KMS-11 (cell line): ENCODE results near the gene TLE4.

ENCODE experiments used
- H2AFZ ChIP-seq: fragments of 200-600 bp; sonication (generic); 2 replicates; pipeline ENCODE4 v1.6.1; 2016; ENCODE audit warnings: antibody characterized with exemption, mixed run types, low read depth
- H3K27ac ChIP-seq: fragments of 200-600 bp; sonication (generic); 2 replicates; pipeline ENCODE4 v1.6.1; 2016; ENCODE audit warnings: mild to moderate bottlenecking, mixed run types
- H3K27me3 ChIP-seq: fragments of 200-600 bp; sonication (generic); 2 replicates; pipeline ENCODE4 v1.6.1; 2017; ENCODE audit warnings: mild to moderate bottlenecking, low read depth, mixed run types, moderate library complexity; ENCODE audit not compliant: insufficient read depth
- H3K36me3 ChIP-seq: fragments of 200-600 bp; sonication (generic); 2 replicates; pipeline ENCODE4 v1.6.1; 2017; ENCODE audit warnings: mild to moderate bottlenecking, mixed run types; ENCODE audit not compliant: insufficient read depth
- H3K4me1 ChIP-seq: fragments of 200-600 bp; sonication (generic); 2 replicates; pipeline ENCODE4 v1.6.1; 2016; ENCODE audit warnings: mild to moderate bottlenecking, low read depth, mixed run types; ENCODE audit not compliant: poor library complexity, severe bottlenecking
- H3K4me2 ChIP-seq: fragments of 200-600 bp; sonication (generic); 2 replicates; pipeline ENCODE4 v1.7.0; 2016; ENCODE audit warnings: mild to moderate bottlenecking, mixed run types
- H3K4me3 ChIP-seq: fragments of 200-600 bp; sonication (generic); IDR thresholded peaks from 2 replicates; pipeline ENCODE4 v1.6.1; 2017; ENCODE audit warnings: low read depth, low read length, mixed read lengths; ENCODE audit not compliant: insufficient read depth
- H3K79me2 ChIP-seq: fragments of 200-600 bp; sonication (generic); 2 replicates; pipeline ENCODE4 v1.6.1; 2016; ENCODE audit warnings: low read depth, mixed run types; ENCODE audit not compliant: insufficient read depth
- H3K9ac ChIP-seq: fragments of 200-600 bp; sonication (generic); 2 replicates; pipeline ENCODE4 v1.6.1; 2016; ENCODE audit warnings: mild to moderate bottlenecking, mixed run types
- H4K20me1 ChIP-seq: fragments of 200-600 bp; sonication (generic); 2 replicates; pipeline ENCODE4 v1.6.1; 2016; ENCODE audit warnings: mild to moderate bottlenecking, mixed run types; ENCODE audit not compliant: insufficient read depth
- CTCF ChIP-seq: fragments of 200-600 bp; sonication (generic); conservative IDR thresholded peaks from 2 replicates; pipeline ENCODE4 v1.6.1; 2017; ENCODE audit warnings: low read depth, mild to moderate bottlenecking, antibody characterized with exemption, low read length, moderate library complexity, mixed read lengths

Gene TLE4

GRCh38 chr9:79577969-79578723 lies 6.4 kb downstream of the TLE4 start:
- no peak for TF ChIP-seq CTCF
- Histone ChIP-seq H3K27me3 (no peaks in the 10 kb centered on the region), H3K27ac (no peak overlapping the region), H3K4me3 (no peak overlapping the region), H4K20me1 (no peaks in the 10 kb centered on the region), H3K36me3 (no peaks in the 10 kb centered on the region), H3K9ac (no peak overlapping the region), H3K4me2 (no peak overlapping the region), H3K4me1 (peaks cover 4% of the 10 kb centered on the region), H2AFZ (no peak overlapping the region), H3K79me2 (no peaks in the 10 kb centered on the region)

GRCh38 chr9:79578891-79579290 lies 7.1 kb downstream of the TLE4 start:
- Histone ChIP-seq H3K4me2 (no peak overlapping the region), H2AFZ (no peak overlapping the region), H3K27ac (no peak overlapping the region), H3K36me3 (no peaks in the 10 kb centered on the region), H3K4me3 (no peak overlapping the region), H3K4me1 (no peaks in the 10 kb centered on the region), H4K20me1 (no peaks in the 10 kb centered on the region), H3K79me2 (no peaks in the 10 kb centered on the region), H3K9ac (no peak overlapping the region), H3K27me3 (no peaks in the 10 kb centered on the region)
- TF ChIP-seq CTCF, result no peak

GRCh38 chr9:79579624-79580023 lies 7.9 kb downstream of the TLE4 start:
- Histone ChIP-seq H3K27me3 (no peaks in the 10 kb centered on the region), H3K79me2 (no peaks in the 10 kb centered on the region), H4K20me1 (no peaks in the 10 kb centered on the region), H3K4me1 (no peaks in the 10 kb centered on the region), H3K27ac (no peak overlapping the region), H3K36me3 (no peaks in the 10 kb centered on the region), H3K9ac (no peak overlapping the region), H3K4me3 (no peak overlapping the region), H2AFZ (no peak overlapping the region), H3K4me2 (no peak overlapping the region)
- no peak for TF ChIP-seq CTCF

GRCh38 chr9:79580055-79580454 lies 8.3 kb downstream of the TLE4 start:
- Histone ChIP-seq H3K4me2 (no peak overlapping the region), H3K9ac (no peak overlapping the region), H3K27me3 (no peaks in the 10 kb centered on the region), H2AFZ (no peak overlapping the region), H3K27ac (no peak overlapping the region), H3K4me3 (no peak overlapping the region), H3K79me2 (no peaks in the 10 kb centered on the region), H4K20me1 (no peaks in the 10 kb centered on the region), H3K36me3 (no peaks in the 10 kb centered on the region), H3K4me1 (no peaks in the 10 kb centered on the region)
- TF ChIP-seq CTCF, result no peak
